RPMI7951 (cell line): Measurements from ENCODE around the gene IFNGR1. TPM values are rescaled to one million over a fixed set of nuclear protein-coding genes. Genes with fewer than 3 reads are reported as not detected.

ENCODE experiments used
- DNase-seq: peaks from one replicate; pipeline ENCODE4 v3.0.0-alpha.2; 2012; ENCODE audit warnings: low read depth
- total RNA-seq: library from RNA; depleted of rRNA; stranded (reverse); fragments of >200 nt; shearing (Covaris generic); gene quantifications from 2 replicates; pipeline ENCODE4 v1.2.3, GENCODE V29; 2014

IFNGR1 gene
- total RNA-seq, 1 experiment from 2014 or later: 55.2 TPM

GRCh38 chr6:137175868-137176245 is 43.3 kb downstream of the IFNGR1 start:
- no peak for DNase-seq

DNA sequence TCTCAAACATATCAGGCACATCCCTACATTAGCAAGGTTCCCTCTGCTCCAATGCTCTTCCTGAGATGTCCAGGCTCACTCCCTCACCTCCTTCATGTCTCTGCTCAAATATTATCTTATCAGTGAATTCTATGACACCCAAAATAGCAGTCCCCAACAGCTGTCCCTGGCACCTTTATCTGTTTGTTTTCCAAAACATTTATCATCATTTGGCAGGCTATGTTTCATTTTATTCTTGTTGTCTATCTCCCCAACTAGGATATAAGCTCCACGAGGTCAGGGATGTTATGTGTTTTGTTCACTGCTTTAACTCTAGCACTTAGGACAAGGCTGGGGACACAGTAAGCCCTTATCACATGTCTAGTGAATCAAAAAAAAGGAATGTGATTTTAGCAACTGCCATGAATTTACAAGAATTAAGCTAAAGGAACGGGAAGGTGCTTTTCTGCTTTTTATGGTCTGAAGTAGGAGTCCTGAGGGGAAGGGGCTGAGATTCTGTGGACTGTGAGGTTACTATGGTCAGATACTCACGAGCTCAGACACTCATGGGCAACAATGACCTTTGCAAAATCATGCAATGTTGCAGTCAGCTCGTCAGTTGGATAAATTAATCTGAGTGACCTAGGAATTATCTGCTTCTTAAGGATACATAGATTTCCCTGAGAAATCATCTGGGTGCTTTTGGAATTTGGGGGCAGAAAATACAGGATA is 43.9 kb downstream of the IFNGR1 start:
- no peak for DNase-seq

- no peak for DNase-seq
Observed at GRCh38 chr6:137173501-137173900, 45.7 kb downstream of the IFNGR1 start, which contains the start of gene IL22RA2. TSS of gene IL22RA2 (minus strand) at chr6:137173644. CDS start at chr6:137161749, 11,895 bp downstream.

DNA sequence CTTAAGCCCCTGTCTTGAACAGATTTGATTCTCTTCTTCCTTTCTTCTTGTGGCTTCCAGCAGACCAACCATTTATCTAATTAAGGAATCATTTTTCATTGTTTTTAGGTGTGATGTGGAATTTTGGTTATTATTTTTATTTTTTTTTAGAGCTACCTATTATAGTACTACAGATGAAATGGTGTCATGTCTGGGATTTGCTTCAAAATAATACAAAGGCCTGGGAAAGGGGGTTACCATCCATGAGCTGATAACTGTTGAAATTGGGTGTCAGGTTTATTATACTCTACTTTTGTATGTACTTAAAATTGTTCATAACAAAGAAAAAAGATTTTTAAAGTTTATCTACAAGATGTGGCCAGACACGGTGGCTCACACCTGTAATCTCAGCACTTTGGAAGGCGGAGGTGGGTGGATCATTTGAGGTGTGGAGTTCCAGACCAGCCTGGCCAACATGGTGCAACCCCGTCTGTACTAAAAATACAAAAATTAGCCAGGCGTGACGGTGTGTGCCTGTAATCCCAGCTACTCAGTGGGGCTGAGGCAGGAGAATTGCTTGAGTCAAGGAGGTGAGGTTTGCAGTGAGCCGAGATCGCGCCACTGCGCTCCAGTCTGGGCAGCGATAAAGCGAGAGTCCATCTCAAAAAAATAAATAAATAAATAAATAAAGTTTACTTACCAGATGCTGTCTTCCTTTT is 46.3 kb downstream of the IFNGR1 start:
- no peak for DNase-seq

- DNase-seq: no peak
Observed at GRCh38 chr6:137171824-137172733, 47.1 kb downstream of the IFNGR1 start.

DNA sequence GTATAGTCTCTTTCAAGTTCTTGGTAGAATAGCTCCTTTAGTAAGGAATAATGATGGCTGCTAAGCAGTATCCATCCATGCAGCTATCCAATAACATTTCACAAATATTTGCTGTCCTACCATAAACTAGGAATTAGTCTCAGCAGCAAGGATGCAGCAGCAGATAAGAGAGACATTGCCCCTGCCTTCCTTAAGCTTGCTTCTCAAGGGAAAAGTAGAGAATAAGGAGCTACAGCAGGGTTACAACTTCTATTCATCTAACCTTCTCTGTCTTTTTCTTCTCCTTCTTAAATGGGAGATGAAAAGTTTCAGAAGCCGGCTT is 48.2 kb downstream of the IFNGR1 start:
- no peak for DNase-seq

DNA sequence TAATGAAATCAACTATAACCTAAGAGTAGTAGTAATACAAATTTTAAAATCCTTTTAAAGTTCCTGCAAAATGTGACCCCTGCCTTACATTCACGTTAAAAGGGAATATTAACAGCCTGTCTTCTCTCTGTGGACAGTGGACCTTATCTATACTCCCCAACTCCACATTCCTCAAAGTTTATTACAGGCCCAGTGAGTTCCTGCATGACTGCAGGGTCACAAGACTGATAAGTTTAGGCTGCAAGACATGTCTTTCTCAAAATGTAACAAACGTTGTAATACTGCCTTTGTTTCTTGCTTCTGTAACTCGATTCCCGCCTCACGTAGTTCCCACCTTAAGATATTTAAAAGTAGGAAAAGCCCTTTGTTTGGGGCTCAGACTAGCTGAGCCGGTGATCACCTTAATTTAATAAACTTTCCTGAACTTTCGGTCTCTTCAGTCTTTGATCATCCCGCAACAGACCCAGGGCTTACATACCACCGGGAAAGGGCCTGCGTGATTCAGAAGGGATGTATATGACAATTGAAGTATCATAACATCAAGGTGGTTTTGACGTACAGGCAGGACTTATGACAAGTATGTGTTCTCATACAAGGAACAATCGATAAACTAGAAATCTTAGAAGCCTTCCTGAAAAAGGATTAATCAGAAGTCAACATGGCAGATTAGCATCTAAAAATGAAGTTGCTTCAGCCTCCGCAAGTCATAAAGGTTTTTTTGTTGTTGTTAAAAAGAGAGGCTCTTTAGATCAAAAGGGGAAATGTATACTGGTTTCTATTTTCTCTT is 48.7 kb downstream of the IFNGR1 start:
- no peak for DNase-seq

- no peak for DNase-seq
Observed at GRCh38 chr6:137167702-137168377, 51.3 kb downstream of the IFNGR1 start.

DNA sequence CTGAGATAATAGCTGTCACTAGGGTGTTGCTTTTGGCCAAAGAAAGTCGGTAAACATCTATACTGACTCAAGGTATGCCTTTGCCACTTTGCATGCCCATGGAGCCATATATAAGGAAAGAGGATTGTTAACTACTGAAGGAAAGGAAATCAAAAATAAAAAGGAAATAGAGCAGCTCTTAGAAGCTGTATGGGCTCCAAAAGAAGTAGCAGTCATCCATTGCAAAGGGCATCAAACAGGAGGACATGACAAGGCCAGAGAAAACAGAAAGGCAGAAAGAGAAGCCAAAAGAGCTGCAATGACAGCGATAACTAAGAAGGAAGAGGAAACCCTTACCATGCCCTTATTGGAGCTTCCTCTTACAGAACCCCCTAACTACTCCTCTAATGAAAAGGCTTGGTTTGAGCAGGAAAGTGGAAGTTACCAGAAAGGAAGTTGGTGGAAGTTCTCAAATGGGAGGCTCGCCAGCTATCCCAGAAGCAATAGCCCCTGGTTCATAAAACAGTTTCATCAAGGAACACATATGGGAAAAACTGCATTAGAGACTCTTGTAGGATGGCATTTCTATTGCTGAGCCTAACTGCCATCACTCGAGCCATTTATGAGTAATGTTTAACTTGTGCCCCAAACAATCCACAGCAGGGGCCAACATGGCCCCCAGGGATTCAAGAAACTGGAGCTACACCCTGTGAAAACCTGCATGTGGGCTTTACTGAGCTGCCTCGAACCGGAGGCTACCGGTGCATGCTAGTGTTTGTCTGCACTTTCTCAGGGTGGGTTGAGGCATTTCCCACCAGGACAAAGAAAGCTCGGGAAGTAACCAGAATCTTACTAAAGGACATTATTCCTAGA is 52.7 kb downstream of the IFNGR1 start:
- no peak for DNase-seq

DNA sequence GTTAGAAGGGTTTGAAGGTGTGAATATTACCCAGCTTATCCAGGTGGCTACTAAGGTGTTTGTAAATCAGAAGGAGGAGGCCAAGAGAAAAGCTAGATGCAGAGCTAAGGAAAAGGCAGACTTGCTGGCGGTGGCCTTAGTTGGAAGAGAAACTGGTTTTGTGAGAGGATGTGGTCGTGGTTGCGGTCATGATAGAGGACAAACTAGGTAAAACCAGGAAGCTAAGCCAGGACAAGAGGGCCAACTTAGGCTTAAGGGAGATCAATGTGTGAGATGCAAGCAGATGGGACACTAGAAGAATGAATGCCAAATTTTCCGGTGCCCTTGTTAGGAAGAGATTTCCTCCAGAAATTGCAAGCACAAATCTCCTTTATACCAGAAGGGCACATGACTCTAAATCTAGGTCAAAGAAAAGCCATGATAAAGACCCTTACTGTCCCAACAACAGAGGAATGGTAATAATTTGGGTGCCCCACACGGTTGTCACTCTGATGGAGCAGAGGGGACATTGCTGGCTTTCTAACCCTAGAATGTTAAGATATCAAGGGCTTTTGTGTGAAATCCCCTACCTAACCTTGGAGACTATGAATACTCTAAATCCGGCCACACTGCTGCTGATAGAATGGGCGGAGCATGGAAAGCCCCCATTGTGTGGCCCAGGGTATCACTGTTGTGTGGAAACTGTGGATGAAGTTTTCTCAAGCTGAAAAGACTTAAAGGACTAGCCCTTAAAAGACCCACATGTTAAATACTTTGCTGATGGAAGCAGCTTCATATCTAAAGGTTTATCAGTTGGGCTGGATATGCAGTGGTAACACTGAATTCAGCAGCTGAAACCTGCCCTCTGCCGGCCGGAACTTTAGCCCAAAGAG is 53.6 kb downstream of the IFNGR1 start:
- DNase-seq: peak; percentile 48

DNA sequence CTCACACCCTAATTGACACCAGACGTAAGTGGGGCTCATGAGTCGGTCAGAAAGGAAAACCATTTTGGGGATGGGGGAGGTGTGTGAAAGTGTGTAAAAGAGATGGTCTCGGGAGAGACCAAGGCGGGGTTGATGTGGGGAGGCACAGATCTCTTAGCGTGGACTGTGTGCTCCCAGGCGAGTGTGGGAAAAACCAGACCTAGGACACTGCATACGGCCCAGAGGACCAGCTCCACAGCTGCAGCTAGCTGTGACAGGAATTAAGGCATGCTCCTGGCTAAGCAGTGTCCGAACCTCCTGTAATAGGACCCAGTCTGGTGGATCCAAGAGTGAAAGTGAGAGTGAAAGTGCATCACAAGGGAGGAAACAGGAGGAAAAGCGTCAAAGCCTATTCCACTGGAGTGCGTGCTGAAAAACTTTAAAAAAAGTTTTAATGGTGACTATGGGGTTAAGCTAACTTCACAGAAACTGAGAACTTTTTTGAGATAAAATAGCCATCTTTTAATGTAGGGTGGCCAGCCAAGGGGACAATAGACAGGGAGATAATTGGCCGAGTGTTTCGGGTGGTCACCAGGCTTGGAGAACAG is 55.4 kb downstream of the IFNGR1 start:
- no peak for DNase-seq

DNA sequence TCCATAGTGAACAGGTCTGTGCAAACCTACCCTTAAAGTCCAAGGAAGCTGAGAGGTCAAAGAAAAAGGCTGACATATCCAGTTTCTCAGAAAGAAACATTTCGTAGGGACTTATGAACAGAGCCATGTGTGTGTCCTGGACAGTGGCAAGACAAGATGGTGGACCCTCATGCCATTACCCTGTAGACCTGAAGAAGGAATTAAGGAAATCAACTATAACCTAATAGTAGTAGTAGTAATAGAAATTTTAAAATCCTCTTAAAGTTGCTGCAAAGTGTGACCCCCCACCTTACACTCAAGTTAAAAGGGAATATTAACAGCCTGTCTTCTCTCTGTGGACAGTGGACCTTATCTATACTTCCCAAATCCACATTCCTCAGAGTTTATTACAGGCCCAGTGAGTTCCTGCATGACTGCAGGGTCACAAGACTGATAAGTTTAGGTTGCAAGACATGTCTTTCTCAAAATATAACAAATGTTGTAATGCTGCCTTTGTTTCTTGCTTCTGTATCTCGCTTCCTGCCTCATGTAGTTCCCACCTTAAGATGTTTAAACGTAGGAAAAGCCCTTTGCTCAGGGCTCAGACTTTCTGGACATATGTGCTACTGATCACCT is 56.4 kb downstream of the IFNGR1 start:
- DNase-seq: no peak

GRCh38 chr6:137161949-137162348 is 57.2 kb downstream of the IFNGR1 start:
- DNase-seq: peak; percentile 7

DNA sequence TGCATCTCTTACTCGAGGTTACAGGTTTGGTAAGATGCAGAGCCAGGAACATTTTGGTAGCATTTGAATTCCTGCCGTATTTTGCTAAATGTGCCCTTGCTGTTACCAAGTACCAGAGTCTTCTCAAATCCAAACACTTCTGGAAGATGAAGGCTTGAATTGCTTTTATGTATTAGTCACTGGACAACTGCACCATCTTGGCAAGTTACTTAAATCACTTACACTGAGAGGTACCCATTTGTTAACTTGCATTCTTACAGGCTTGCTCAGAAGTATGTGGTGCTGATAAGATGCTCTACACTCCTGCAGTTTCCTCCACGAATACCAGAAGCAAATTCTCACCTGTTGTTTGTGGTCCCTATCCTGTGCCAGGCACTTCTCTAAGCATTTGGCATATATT is 58.4 kb downstream of the IFNGR1 start:
- DNase-seq: peak; percentile 26

GRCh38 chr6:137159912-137160311 is 59.3 kb downstream of the IFNGR1 start:
- no peak for DNase-seq

GRCh38 chr6:137157601-137158000 is 61.6 kb downstream of the IFNGR1 start:
- DNase-seq: peak; percentile 26

DNA sequence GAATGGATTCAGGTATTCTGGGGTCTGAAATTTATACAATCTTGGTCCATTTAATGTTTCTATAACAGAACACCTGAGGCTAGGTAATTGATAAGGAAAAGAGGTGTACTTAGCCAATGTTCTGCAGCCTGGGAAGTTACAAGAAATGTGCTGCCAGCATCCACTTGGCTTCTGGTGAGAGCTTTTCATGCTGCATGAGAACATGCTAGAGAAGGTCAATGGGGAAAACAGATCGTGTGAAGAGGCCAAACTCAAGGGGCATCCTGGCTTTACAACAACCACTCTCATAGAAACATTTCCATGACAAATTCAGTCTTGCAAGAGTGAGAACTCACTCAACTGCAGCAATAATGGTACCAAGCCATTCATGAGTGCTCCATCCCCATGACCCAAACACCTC is 62.5 kb downstream of the IFNGR1 start:
- DNase-seq: no peak

DNA sequence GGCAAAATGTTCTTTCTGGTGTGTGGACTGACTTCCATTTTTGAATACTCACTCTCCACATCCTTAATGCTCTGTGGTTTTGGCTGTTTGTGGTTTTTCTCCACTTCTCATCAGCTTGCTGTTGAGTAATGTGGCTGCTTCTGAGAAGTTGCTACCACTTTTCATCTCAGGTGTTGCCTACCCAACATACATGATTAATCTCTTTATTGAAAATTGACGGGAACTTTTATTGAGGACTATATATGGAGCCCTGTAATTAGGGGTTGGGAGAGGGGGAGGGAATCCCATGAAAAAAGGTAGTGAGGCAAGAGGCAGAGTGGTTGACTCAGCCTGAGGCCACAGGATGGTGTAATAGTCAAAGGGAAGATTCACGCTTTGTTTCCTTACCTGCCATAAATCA is 63.4 kb downstream of the IFNGR1 start:
- peak; percentile 68 for DNase-seq
